ENCODE results near the gene TBX20.
A peak's percentile ranks its signal among the peaks of the same experiment; 100 is the strongest.
"Not testable (repeated sequence)": the region's sequence is repeated elsewhere in the genome, so short reads cannot be mapped to it uniquely, and the experiment has no call there.

Gene TBX20

DNA sequence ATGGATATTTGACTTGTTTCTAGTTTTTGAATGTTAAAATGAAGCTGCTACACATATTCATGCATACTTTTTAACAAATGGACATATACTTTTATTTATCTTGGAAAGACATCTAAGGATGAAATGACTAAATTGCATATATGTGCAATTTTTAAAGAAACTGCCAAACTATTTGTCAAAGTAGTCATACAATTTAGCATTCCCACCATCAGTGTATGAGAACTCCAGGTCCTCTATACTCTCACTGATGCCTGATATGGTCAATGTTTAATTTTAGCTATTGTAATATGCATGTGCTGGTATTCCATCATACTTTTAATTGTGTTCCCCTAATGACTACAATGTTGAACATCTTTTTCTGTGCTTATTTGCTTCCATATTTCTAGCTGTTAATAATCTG, 47.0 kb downstream of the TBX20 start:
- not testable (repeated sequence) for H3K4me1 Mint-ChIP-seq; H3K27ac Mint-ChIP-seq; H3K27me3 Mint-ChIP-seq; ATAC-seq; H3K9me3 Mint-ChIP-seq; DNase-seq; H3K4me3 Mint-ChIP-seq; H3K36me3 Mint-ChIP-seq (ENCODE audit: low read depth)

GRCh38 chr7:35204850-35205249, 49.0 kb downstream of the TBX20 start:
- not testable (repeated sequence) for H3K36me3 Mint-ChIP-seq (ENCODE audit: low read depth); H3K27me3 Mint-ChIP-seq; ATAC-seq; H3K9me3 Mint-ChIP-seq; H3K4me1 Mint-ChIP-seq; H3K4me3 Mint-ChIP-seq; H3K27ac Mint-ChIP-seq; DNase-seq

DNA sequence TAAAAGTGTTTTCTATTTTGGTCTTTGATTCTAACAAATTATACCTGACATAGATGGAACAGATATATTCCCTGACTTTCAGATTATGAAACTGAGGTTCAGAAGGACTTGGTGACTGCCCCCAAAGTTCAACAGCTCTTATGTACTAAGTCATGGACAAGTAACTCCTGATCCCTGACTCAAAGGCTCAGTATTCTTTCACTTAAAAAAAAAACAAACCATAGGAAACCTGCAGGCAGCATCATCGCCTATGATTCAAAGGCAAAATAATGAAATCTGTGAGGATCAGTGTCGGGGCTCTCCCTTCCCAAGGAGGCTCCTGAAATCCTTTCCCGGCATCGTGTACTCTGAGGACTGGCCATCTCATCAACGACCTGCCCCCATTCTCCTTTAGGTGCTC, 49.9 kb downstream of the TBX20 start:
- not testable (repeated sequence) for H3K36me3 Mint-ChIP-seq (ENCODE audit: low read depth); ATAC-seq; H3K27ac Mint-ChIP-seq; H3K27me3 Mint-ChIP-seq; H3K4me3 Mint-ChIP-seq; H3K9me3 Mint-ChIP-seq; DNase-seq; H3K4me1 Mint-ChIP-seq

GRCh38 chr7:35202353-35202752, 51.5 kb downstream of the TBX20 start:
- not testable (repeated sequence) for ATAC-seq; DNase-seq; H3K9me3 Mint-ChIP-seq; H3K27ac Mint-ChIP-seq; H3K27me3 Mint-ChIP-seq; H3K36me3 Mint-ChIP-seq (ENCODE audit: low read depth); H3K4me3 Mint-ChIP-seq; H3K4me1 Mint-ChIP-seq

- H3K27ac Mint-ChIP-seq, ATAC-seq, H3K4me1 Mint-ChIP-seq: not testable (repeated sequence)
Measured at GRCh38 chr7:35200170-35200569, 53.7 kb downstream of the TBX20 start.

GRCh38 chr7:35198370-35199140, 55.3 kb downstream of the TBX20 start:
- H3K27me3 Mint-ChIP-seq; DNase-seq; ATAC-seq; H3K27ac Mint-ChIP-seq; H3K36me3 Mint-ChIP-seq (ENCODE audit: low read depth); H3K9me3 Mint-ChIP-seq; H3K4me1 Mint-ChIP-seq; H3K4me3 Mint-ChIP-seq: not testable (repeated sequence)

More at GRCh38 chr7:35200170-35200569, 53.7 kb downstream of the TBX20 start:
- not testable (repeated sequence) for H3K36me3 Mint-ChIP-seq (ENCODE audit: low read depth); H3K9me3 Mint-ChIP-seq; DNase-seq; H3K27me3 Mint-ChIP-seq; H3K4me3 Mint-ChIP-seq

GRCh38 chr7:35191571-35191970, 62.3 kb downstream of the TBX20 start:
- not testable (repeated sequence) for ATAC-seq, H3K27ac Mint-ChIP-seq

DNA sequence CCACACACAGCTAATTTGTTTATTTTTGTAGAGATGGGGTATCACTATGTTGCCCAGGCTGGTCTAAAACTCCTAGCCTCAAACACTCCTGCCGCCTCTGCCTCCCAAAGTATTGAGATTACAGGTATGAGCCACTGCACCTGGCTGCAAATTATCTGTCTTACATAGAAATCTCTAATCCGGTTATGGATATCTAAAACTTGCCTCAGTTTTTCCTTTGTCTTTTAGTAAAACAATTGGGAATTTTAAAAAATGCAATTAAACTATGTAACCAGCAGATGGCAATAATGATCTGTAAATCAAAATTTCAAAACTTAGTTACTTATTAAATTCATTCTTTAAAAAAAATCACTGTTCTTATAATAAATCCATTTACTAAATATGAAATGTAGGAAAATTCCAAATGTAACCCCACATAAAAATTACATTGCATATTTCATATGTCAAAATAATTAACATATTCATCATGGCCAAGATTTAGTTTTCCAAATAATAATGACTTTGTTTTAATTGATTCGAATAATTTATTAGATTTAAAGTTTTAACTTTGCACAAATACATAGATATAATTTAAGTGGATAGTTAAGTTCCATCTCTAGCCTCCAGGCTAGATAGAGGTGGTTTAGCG, 63.6 kb downstream of the TBX20 start:
- not testable (repeated sequence) for H3K9me3 Mint-ChIP-seq; DNase-seq; H3K36me3 Mint-ChIP-seq (ENCODE audit: low read depth); H3K4me1 Mint-ChIP-seq; ATAC-seq; H3K4me3 Mint-ChIP-seq; H3K27ac Mint-ChIP-seq
- H3K27me3 Mint-ChIP-seq, result peaks cover 23% of the 10 kb centered on the region

More at GRCh38 chr7:35191571-35191970, 62.3 kb downstream of the TBX20 start:
- not testable (repeated sequence) for H3K4me1 Mint-ChIP-seq; H3K4me3 Mint-ChIP-seq; DNase-seq; H3K36me3 Mint-ChIP-seq (ENCODE audit: low read depth); H3K9me3 Mint-ChIP-seq
- peaks cover 15% of the 10 kb centered on the region for H3K27me3 Mint-ChIP-seq

GRCh38 chr7:35186751-35187150, 67.1 kb downstream of the TBX20 start:
- H3K36me3 Mint-ChIP-seq (ENCODE audit: low read depth); ATAC-seq; H3K9me3 Mint-ChIP-seq; H3K27ac Mint-ChIP-seq; H3K4me1 Mint-ChIP-seq: not testable (repeated sequence)
- Mint-ChIP-seq H3K4me3 (peak overlapping the region; percentile 72), H3K27me3 (peaks cover 28% of the 10 kb centered on the region)
- peak; percentile 5 for DNase-seq

DNA sequence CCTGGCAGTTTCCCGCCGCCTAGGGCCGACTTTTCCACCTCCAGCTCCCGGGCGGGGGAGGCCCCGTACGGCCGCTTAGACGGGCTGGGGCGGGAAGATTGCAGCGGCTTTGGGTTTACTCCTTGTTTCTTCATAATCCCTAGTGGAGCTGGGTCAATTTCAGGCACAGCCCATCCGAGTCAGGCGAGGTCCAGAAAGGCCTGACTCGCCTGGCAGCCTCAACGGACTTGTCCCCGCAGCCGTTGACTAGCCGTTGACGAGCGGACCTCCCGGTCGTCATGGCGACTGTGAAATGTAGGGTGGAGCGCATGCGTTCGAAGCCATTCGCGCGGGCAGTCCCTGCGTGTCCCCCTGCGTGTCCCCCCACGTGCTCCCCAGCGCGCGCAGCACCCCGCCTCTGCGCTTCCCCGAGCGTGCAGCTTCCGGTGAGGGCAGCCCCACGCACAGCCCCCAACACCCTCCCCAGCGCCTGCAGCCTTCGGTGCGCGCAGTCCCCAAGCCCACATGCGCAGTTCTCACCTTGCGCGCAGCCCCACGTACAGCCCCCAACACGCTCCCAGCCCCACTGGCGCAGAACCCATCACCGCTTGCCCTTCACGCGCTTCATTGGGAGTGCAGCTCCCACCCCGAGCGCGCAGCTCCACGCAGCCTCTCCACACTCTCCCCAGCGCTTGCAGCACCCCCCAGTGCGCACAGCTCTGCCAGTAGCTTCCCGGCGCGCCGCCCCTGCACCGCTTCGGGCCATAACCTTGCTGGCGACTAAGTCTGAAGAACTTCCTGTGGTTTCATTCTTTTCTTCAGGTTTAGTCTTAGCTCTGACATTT, 67.8 kb downstream of the TBX20 start:
- Mint-ChIP-seq H3K4me1 (peaks cover 9% of the 10 kb centered on the region), H3K27ac (no peak overlapping the region), H3K9me3 (no peaks in the 10 kb centered on the region), H3K36me3 (ENCODE audit: low read depth) (no peaks in the 10 kb centered on the region), H3K4me3 (peak overlapping the region; percentile 72), H3K27me3 (peaks cover 28% of the 10 kb centered on the region)
- ATAC-seq (peak; percentile 28), DNase-seq (peak; percentile 16)

DNA sequence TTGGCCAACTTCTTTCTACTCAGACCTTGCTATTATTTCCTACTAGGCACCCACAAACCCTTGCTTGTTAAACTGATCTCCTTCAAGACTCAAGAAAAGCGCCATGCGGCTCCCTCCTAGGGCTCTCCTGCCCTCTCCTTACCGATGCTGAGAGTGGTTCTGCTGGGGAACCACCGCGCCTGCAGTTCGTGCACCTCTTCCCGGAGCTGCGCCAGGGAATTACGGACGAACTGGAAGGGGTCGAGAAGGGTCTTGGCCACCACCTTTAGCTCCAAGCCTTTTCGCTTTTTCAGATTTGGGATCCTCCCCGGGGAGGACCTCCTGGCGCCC, 68.4 kb downstream of the TBX20 start:
- H3K36me3 Mint-ChIP-seq (ENCODE audit: low read depth); H3K4me1 Mint-ChIP-seq; H3K9me3 Mint-ChIP-seq; ATAC-seq; H3K27ac Mint-ChIP-seq; DNase-seq: not testable (repeated sequence)
- H3K4me3 Mint-ChIP-seq, result peak overlapping the region; percentile 9
- H3K27me3 Mint-ChIP-seq, result peaks cover 28% of the 10 kb centered on the region

- H3K4me1 Mint-ChIP-seq; H3K4me3 Mint-ChIP-seq; H3K36me3 Mint-ChIP-seq (ENCODE audit: low read depth); H3K27ac Mint-ChIP-seq; H3K9me3 Mint-ChIP-seq; DNase-seq; ATAC-seq: not testable (repeated sequence)
- H3K27me3 Mint-ChIP-seq, result peaks cover 26% of the 10 kb centered on the region
Measured at GRCh38 chr7:35184961-35185360, 68.9 kb downstream of the TBX20 start.

DNA sequence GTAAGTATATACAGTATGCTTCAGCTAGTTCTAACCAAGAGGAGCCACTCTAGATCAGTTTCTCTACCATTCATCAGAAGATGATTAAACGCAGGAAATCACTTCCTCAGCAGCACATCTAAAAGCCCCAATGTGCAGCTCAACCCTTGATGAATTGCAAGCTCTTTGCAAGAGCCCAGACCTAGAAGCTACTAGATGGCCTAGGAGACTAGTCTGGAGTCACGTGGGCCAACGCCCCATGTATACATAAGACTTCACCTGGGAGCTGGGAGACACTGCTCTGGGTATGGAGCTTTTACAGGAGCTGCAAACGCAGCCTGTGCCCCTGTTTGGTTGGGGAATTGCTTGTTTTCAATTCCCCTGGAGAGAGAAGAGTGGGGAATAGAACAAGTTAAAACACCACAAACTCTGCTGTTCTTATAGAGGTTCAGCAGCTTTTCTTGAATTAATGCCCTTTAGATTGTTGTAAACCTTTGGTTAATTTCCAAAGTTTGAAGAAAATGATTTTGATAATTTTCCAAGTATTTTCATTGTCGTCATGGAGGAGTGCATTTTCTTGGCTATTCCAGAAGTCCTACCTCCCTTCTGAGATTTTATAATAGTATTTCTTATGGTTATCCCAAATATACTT, 69.9 kb downstream of the TBX20 start:
- H3K9me3 Mint-ChIP-seq; H3K4me1 Mint-ChIP-seq; H3K27ac Mint-ChIP-seq; ATAC-seq; H3K36me3 Mint-ChIP-seq (ENCODE audit: low read depth); DNase-seq; H3K4me3 Mint-ChIP-seq: not testable (repeated sequence)
- H3K27me3 Mint-ChIP-seq, result peaks cover 26% of the 10 kb centered on the region

- not testable (repeated sequence) for H3K9me3 Mint-ChIP-seq; DNase-seq; H3K27ac Mint-ChIP-seq; H3K4me3 Mint-ChIP-seq; H3K36me3 Mint-ChIP-seq (ENCODE audit: low read depth); H3K4me1 Mint-ChIP-seq; ATAC-seq
- peaks cover 17% of the 10 kb centered on the region for H3K27me3 Mint-ChIP-seq
Measured at GRCh38 chr7:35180665-35181064, 73.2 kb downstream of the TBX20 start.

Data from activated naive CD8-positive, alpha-beta T cell treated with anti-CD3 and anti-CD28 coated beads, Interleukin-2, amount 50 U/mL, for 24 hours (primary cell).